ENCODE results near the gene TSR3.

GRCh38 chr16:1334739-1335138 lies 16.9 kb downstream of the TSR3 start:
- TF ChIP-seq ZBTB25 (CRISPR knock-in tag; IDR thresholded peaks at IDR 0.05) (no peak), MED1 (CRISPR knock-in tag; IDR thresholded peaks at IDR 0.05) (no peak), TCF12 (IDR thresholded peaks at IDR 0.05) (no peak), TCF12 (CRISPR knock-in tag; IDR thresholded peaks at IDR 0.05) (no peak), NFE2L2 (IDR thresholded peaks at IDR 0.05; ENCODE audit: low read length) (no peak), SNAPC5 (CRISPR knock-in tag; IDR thresholded peaks at IDR 0.05; ENCODE audit: borderline replicate concordance) (no peak), IKZF1 (IDR thresholded peaks at IDR 0.05) (no peak), HMG20B (CRISPR knock-in tag; conservative IDR thresholded peaks at IDR 0.05) (no peak)
